GM21825 (cell line): ENCODE measurements around the gene SERINC1.
A peak's percentile ranks its signal among the peaks of the same experiment; 100 is the strongest.
"Not testable (repeated sequence)": the region's sequence is repeated elsewhere in the genome, so short reads cannot be mapped to it uniquely, and the experiment has no call there.

ENCODE experiments used
- ATAC-seq: cut with Tn5 transposase; IDR thresholded peaks from one replicate; pipeline ENCODE4 v1.9.1; 2021; ENCODE audit warnings: mild to moderate bottlenecking, moderate library complexity; ENCODE audit not compliant: unreplicated experiment

SERINC1 gene

GRCh38 chr6:122471107-122472021, at the start of gene SERINC1:
SERINC1 (minus strand) TSS chr6:122471807; CDS start chr6:122471737, 70 bp downstream.
- ATAC-seq, result peak; percentile 99

- no peak for ATAC-seq
Measured at GRCh38 chr6:122511193-122511924, 39.8 kb upstream of the SERINC1 start.

- ATAC-seq, result not testable (repeated sequence)
Measured at GRCh38 chr6:122505170-122505569, 33.6 kb upstream of the SERINC1 start.

- ATAC-seq, result no peak
Measured at GRCh38 chr6:122501475-122501874, 29.9 kb upstream of the SERINC1 start.

GRCh38 chr6:122495612-122496011, 24.0 kb upstream of the SERINC1 start:
- ATAC-seq, result peak; percentile 74

- ATAC-seq, result no peak
Measured at GRCh38 chr6:122494665-122495272, 23.2 kb upstream of the SERINC1 start.

GRCh38 chr6:122491919-122492555, 20.4 kb upstream of the SERINC1 start:
- ATAC-seq, result peak; percentile 94

GRCh38 chr6:122490607-122491006, 19.0 kb upstream of the SERINC1 start:
- no peak for ATAC-seq

- no peak for ATAC-seq
Measured at GRCh38 chr6:122484760-122485159, 13.2 kb upstream of the SERINC1 start.

- no peak for ATAC-seq
Measured at GRCh38 chr6:122482750-122483080, 11.1 kb upstream of the SERINC1 start.

GRCh38 chr6:122476131-122476530, 4.5 kb upstream of the SERINC1 start:
- no peak for ATAC-seq

GRCh38 chr6:122472022-122472340, 374 bp upstream of the SERINC1 start:
- ATAC-seq, result peak; percentile 47

GRCh38 chr6:122461885-122462284, 9.7 kb downstream of the SERINC1 start:
- ATAC-seq, result no peak

GRCh38 chr6:122459865-122460416, 11.7 kb downstream of the SERINC1 start:
- not testable (repeated sequence) for ATAC-seq

GRCh38 chr6:122459240-122459639, 12.4 kb downstream of the SERINC1 start:
- no peak for ATAC-seq

GRCh38 chr6:122458087-122458486, 13.5 kb downstream of the SERINC1 start:
- no peak for ATAC-seq

- not testable (repeated sequence) for ATAC-seq
Measured at GRCh38 chr6:122455116-122455515, 16.5 kb downstream of the SERINC1 start.

GRCh38 chr6:122454673-122455072, 16.9 kb downstream of the SERINC1 start:
- ATAC-seq, result no peak

GRCh38 chr6:122452509-122452908, 19.1 kb downstream of the SERINC1 start:
- no peak for ATAC-seq

- no peak for ATAC-seq
Measured at GRCh38 chr6:122449069-122449468, 22.5 kb downstream of the SERINC1 start.

- no peak for ATAC-seq
Measured at GRCh38 chr6:122445274-122445673, 26.3 kb downstream of the SERINC1 start.
